Endothelial cell of umbilical vein (primary cell): ENCODE measurements around the gene HSD3B7.

Experiments used
- EZH2 ChIP-seq: IDR thresholded peaks from 2 replicates; pipeline ENCODE4 v1.6.1; 2012; ENCODE audit warnings: borderline replicate concordance, low read depth, mild to moderate bottlenecking, moderate library complexity, low read length, inconsistent platforms; ENCODE audit not compliant: severe bottlenecking
- POLR2A ChIP-seq: IDR thresholded peaks from 2 replicates; pipeline ENCODE4 v1.6.1; 2012; ENCODE audit warnings: low read depth, mild to moderate bottlenecking, control low read depth, low read length
- POLR2AphosphoS5 ChIP-seq: IDR thresholded peaks from 2 replicates; pipeline ENCODE4 v1.6.1; 2012; ENCODE audit warnings: low read depth, mild to moderate bottlenecking, control low read depth, low read length, moderate library complexity; ENCODE audit not compliant: insufficient read depth
- TF ChIP-seq, protein P1 (sequence below), 2 donors: IDR thresholded peaks; 1 replicate in 1 of 2; 2 replicates in 1 of 2; pipeline ENCODE4 v1.5.1; 2011; ENCODE audit warnings: low read length in 2 of 2, mild to moderate bottlenecking in 2 of 2, moderate library complexity in 2 of 2, control low read depth in 1 of 2, inconsistent platforms in 1 of 2, low read depth in 1 of 2; ENCODE audit not compliant: insufficient read depth in 1 of 2; ENCODE audit errors: extremely low read depth in 1 of 2

DNA sequence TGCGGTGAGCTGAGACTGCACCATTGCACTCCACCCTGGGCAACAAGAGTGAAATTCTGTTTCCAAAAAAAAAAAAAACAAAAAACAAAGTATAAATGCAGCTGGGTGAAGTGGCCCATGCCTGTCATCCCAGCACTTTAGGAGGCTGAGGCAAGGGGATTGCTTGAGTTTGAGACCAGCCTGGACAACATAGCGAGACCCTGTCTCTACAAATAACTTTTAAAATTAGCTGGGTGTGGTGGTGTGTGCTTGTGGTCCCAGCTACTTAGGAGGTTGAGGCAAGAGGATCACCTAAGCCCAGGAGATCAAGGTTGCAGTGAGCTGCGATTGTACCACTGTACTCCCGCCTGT, 38.2 kb downstream of the HSD3B7 start:
- TF ChIP-seq, protein P1, sequence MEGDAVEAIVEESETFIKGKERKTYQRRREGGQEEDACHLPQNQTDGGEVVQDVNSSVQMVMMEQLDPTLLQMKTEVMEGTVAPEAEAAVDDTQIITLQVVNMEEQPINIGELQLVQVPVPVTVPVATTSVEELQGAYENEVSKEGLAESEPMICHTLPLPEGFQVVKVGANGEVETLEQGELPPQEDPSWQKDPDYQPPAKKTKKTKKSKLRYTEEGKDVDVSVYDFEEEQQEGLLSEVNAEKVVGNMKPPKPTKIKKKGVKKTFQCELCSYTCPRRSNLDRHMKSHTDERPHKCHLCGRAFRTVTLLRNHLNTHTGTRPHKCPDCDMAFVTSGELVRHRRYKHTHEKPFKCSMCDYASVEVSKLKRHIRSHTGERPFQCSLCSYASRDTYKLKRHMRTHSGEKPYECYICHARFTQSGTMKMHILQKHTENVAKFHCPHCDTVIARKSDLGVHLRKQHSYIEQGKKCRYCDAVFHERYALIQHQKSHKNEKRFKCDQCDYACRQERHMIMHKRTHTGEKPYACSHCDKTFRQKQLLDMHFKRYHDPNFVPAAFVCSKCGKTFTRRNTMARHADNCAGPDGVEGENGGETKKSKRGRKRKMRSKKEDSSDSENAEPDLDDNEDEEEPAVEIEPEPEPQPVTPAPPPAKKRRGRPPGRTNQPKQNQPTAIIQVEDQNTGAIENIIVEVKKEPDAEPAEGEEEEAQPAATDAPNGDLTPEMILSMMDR (IDR thresholded peaks at IDR 0.05; ENCODE audit: extremely low read depth in 1 of 2, insufficient read depth in 1 of 2, low read depth in 1 of 2, low read length in 2 of 2) = no peak
- TF ChIP-seq POLR2AphosphoS5 (no peak), POLR2A (no peak), EZH2 (no peak)
